HG03575 (cell line): ENCODE measurements around the gene PTPRC.

Experiments used
- ATAC-seq: cut with Tn5 transposase; IDR thresholded peaks from one replicate; pipeline ENCODE4 v1.9.1; 2021; ENCODE audit not compliant: unreplicated experiment, insufficient number of reproducible peaks, low FRiP score; ENCODE audit errors: extremely low read depth

PTPRC gene

GRCh38 chr1:198620218-198620617 lies 18.6 kb upstream of the PTPRC start:
- no peak for ATAC-seq

- ATAC-seq = peak; percentile 49
Observed at GRCh38 chr1:198620951-198621824, 17.7 kb upstream of the PTPRC start.

GRCh38 chr1:198622001-198622400 lies 16.8 kb upstream of the PTPRC start:
- no peak for ATAC-seq

- no peak for ATAC-seq
Observed at GRCh38 chr1:198623752-198624647, 14.8 kb upstream of the PTPRC start.

- no peak for ATAC-seq
Observed at GRCh38 chr1:198624648-198624980, 14.2 kb upstream of the PTPRC start.

GRCh38 chr1:198627436-198628066 lies 11.3 kb upstream of the PTPRC start:
- no peak for ATAC-seq

- ATAC-seq = no peak
Observed at GRCh38 chr1:198628067-198628455, 10.8 kb upstream of the PTPRC start.

GRCh38 chr1:198629610-198630009 lies 9.2 kb upstream of the PTPRC start:
- no peak for ATAC-seq

- ATAC-seq = no peak
Observed at GRCh38 chr1:198630863-198631262, 8.0 kb upstream of the PTPRC start.

- ATAC-seq = no peak
Observed at GRCh38 chr1:198631292-198631691, 7.5 kb upstream of the PTPRC start.

GRCh38 chr1:198632007-198632406 lies 6.8 kb upstream of the PTPRC start:
- ATAC-seq = no peak

GRCh38 chr1:198633675-198634121 lies 5.1 kb upstream of the PTPRC start:
- no peak for ATAC-seq

GRCh38 chr1:198635964-198636363 lies 2.9 kb upstream of the PTPRC start:
- ATAC-seq = no peak

GRCh38 chr1:198636391-198636790 lies 2.4 kb upstream of the PTPRC start:
- no peak for ATAC-seq

- ATAC-seq = no peak
Observed at GRCh38 chr1:198637157-198637556, 1.7 kb upstream of the PTPRC start.

- no peak for ATAC-seq
Observed at GRCh38 chr1:198637916-198638437, 863 bp upstream of the PTPRC start.

GRCh38 chr1:198638441-198638840 lies 399 bp upstream of the PTPRC start:
- peak; percentile 7 for ATAC-seq

- ATAC-seq = no peak
Observed at GRCh38 chr1:198639671-198640143, 867 bp downstream of the PTPRC start.

GRCh38 chr1:198640174-198640573 lies 1.3 kb downstream of the PTPRC start:
- no peak for ATAC-seq
